Measurements from ENCODE around the gene SPATS2. TPM values are rescaled to one million over a fixed set of nuclear protein-coding genes. Genes with fewer than 3 reads are reported as not detected.
"Not testable (repeated sequence)": the region's sequence is repeated elsewhere in the genome, so short reads cannot be mapped to it uniquely, and the experiment has no call there.

SPATS2 gene
- total RNA-seq, 1 donor from 2014 or later: 16.2 TPM

DNA sequence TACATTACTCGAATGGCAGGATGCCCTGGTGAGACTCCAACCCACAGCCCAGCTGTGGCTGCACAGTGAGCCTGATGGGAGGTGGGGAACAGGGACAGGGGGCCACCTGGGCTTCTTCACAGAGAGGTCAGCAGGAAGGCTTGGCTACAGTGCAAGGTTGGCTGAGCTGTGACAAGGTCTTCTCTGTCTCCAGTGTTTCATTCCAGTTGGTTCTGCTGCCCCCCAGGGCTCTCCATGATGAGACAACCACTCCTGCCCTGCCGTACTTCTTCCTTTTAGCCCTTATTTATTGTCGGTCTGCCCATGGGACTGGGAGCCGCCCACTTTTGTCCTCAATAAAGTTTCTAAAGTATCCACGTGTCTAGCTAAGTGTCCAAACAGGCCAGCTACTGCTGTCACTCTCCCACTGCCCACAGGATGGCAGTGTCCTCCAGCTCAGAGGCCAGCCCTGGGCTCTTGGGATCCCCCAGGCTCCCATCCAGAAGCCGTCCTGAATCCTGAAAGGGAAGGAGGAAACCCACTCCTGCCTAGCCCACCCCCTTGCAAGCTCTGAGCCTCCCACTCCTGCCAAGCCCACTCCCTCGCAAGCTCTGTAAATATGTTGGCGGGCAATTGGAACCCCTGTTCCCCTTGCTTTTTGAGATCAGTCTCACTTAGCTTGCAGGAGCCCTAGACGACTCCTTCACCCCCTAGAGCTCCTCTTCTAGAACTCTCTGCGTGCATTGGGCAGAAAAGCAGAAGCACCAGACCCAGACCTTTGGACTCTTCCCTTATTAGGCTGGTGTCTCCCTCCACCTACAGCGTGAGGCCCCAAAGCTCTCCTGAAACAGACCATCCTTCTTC lies 35.7 kb upstream of the SPATS2 start:
- H3K9me3 Mint-ChIP-seq: no peaks in the 10 kb centered on the region
- H3K27me3 Mint-ChIP-seq: peaks cover 36% of the 10 kb centered on the region
- H3K4me1 Mint-ChIP-seq: peaks cover 9% of the 10 kb centered on the region
- no peak for DNase-seq
- intact Hi-C loops (cut with micrococcal nuclease): loop anchor here (1.0 kb wide), 1 partner anchor 34 kb away; no protein-coding TSS in a partner anchor
- H3K4me3 Mint-ChIP-seq: no peak overlapping the region
- H3K27ac Mint-ChIP-seq: no peak overlapping the region
- H3K36me3 Mint-ChIP-seq (ENCODE audit: low read depth): peaks cover 39% of the 10 kb centered on the region

DNA sequence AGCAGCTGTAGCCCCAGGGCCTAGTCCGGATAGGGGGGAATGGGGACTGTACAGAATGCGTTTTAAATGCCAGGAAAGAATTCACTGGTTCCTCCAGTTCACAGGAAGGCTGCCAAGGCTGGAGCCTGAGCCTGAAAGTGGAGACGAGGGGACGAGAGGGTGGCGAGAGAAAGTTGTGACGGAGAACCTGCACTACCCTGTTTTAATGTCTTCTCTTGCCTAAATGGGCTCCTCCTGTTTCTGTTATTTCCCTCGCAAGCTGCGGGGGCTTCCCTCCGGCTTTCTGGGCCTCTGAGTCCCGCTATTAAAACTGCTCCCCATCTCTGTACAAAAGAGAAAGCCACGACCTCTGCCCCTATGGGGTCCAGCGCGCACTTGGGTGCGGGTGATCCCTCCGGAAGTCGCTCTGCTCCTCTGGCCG lies 34.8 kb upstream of the SPATS2 start:
- intact Hi-C loops (cut with micrococcal nuclease): loop anchor here (1.0 kb wide), 1 partner anchor 35 kb away; no protein-coding TSS in a partner anchor
- peaks cover 16% of the 10 kb centered on the region for H3K4me1 Mint-ChIP-seq

DNA sequence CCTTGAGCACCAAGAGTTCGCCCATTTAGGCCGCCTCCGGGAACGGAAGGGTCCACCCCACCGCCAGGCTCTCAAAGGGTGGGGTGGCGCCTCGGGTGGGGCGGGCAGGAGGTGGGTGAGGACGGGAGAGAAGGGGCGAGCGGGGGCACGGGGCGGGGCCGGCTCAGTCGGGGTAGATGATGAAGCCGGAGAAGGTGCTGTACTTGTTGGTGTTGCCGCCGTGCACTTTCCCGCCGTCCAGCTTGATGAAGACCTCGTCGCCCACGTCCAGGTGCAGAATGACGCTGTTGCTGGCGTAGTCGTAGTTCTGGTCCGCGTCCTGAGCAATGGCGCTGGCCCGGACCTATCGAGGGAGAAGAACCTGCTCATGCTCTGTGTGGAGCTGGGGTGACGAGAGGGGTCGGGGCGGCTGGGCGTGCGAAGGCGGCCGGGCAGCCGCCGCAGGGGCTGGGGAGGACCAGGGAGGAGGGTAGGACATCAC lies 34.3 kb upstream of the SPATS2 start:
- Mint-ChIP-seq H3K4me3 (peak overlapping the region; percentile 26), H3K9me3 (no peaks in the 10 kb centered on the region), H3K27ac (no peak overlapping the region), H3K36me3 (ENCODE audit: low read depth) (peaks cover 30% of the 10 kb centered on the region), H3K4me1 (peaks cover 20% of the 10 kb centered on the region), H3K27me3 (peaks cover 50% of the 10 kb centered on the region)
- no peak for DNase-seq
- intact Hi-C loops (cut with micrococcal nuclease): loop anchor here (1.0 kb wide), 1 partner anchor 36 kb away; no protein-coding TSS in a partner anchor

More for the DNA sequence above, 34.8 kb upstream of the SPATS2 start:
- peaks cover 34% of the 10 kb centered on the region for H3K36me3 Mint-ChIP-seq (ENCODE audit: low read depth)
- H3K9me3 Mint-ChIP-seq: no peaks in the 10 kb centered on the region
- H3K4me3 Mint-ChIP-seq: no peak overlapping the region
- no peak for DNase-seq
- peaks cover 45% of the 10 kb centered on the region for H3K27me3 Mint-ChIP-seq
- no peak overlapping the region for H3K27ac Mint-ChIP-seq

DNA sequence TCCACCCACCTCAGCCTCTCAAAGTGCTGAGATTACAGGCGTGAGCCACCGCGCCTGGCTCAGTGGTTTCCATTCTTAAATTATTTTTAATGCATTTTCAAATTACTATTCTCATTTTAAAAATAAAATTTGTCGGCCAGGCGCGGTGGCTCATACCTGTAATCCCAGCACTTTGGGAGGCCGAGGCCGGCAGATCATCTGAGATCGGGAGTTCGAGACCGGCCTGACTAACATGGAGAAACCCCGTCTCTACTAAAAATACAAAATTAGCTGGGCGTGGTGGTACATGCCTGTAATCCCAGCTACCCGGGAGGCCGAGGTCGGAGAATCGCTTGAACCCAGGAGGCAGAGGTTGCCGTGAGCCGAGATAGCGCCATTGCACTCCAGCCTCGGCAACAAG lies 33.5 kb upstream of the SPATS2 start:
- H3K9me3 Mint-ChIP-seq; H3K4me3 Mint-ChIP-seq; intact Hi-C loops (cut with micrococcal nuclease); H3K27ac Mint-ChIP-seq; DNase-seq: not testable (repeated sequence)
- Mint-ChIP-seq H3K36me3 (ENCODE audit: low read depth) (peaks cover 29% of the 10 kb centered on the region), H3K27me3 (peaks cover 58% of the 10 kb centered on the region), H3K4me1 (peaks cover 21% of the 10 kb centered on the region)

DNA sequence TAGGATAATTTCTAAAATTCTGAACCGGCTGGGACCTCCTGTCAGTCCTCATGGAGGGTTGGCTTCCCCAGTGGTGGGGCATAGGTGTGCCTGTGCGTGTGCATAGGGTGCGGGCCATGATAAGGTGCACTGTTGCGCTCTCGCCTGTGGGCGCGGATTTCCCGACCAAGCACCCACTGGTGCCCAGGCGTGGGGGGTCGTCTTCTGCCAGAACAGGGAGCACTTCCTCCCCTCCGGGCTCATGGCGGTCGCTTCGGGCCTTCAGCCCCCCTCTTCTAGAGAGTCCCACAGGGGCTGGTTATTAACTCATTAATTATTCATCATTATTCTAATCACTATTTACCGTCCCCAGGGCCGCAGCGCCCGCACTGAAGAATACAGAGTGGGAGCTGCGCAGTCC lies 33.0 kb upstream of the SPATS2 start:
- Mint-ChIP-seq H3K9me3 (no peaks in the 10 kb centered on the region), H3K4me1 (peaks cover 21% of the 10 kb centered on the region), H3K27me3 (peaks cover 63% of the 10 kb centered on the region), H3K4me3 (no peak overlapping the region), H3K27ac (no peak overlapping the region), H3K36me3 (ENCODE audit: low read depth) (peaks cover 26% of the 10 kb centered on the region)
- no peak for DNase-seq
- intact Hi-C loops (cut with micrococcal nuclease): no loop called here

DNA sequence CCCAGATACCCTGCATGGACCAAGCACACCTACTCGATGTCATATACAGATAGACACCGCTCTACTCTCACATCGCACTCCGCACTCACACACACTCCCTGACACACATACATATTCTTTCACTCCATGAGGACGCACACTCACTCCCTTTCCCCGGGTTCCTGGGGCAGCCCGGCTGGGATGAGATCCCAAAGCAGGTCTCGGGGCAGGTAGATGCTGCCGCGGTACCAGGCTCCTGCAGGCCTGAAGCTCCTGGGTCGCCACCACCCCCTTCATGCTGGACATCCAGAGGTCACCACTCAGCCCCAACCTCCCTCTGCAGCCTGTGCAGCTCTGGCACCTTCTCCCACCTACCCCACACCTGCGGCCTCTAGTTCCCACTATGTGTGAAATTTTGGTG lies 32.6 kb upstream of the SPATS2 start:
- DNase-seq: no peak
- H3K27me3 Mint-ChIP-seq: peaks cover 67% of the 10 kb centered on the region
- no peak overlapping the region for H3K4me3 Mint-ChIP-seq
- peaks cover 21% of the 10 kb centered on the region for H3K4me1 Mint-ChIP-seq
- H3K9me3 Mint-ChIP-seq: no peaks in the 10 kb centered on the region
- intact Hi-C loops (cut with micrococcal nuclease): no loop called here
- peaks cover 22% of the 10 kb centered on the region for H3K36me3 Mint-ChIP-seq (ENCODE audit: low read depth)
- H3K27ac Mint-ChIP-seq: no peak overlapping the region

DNA sequence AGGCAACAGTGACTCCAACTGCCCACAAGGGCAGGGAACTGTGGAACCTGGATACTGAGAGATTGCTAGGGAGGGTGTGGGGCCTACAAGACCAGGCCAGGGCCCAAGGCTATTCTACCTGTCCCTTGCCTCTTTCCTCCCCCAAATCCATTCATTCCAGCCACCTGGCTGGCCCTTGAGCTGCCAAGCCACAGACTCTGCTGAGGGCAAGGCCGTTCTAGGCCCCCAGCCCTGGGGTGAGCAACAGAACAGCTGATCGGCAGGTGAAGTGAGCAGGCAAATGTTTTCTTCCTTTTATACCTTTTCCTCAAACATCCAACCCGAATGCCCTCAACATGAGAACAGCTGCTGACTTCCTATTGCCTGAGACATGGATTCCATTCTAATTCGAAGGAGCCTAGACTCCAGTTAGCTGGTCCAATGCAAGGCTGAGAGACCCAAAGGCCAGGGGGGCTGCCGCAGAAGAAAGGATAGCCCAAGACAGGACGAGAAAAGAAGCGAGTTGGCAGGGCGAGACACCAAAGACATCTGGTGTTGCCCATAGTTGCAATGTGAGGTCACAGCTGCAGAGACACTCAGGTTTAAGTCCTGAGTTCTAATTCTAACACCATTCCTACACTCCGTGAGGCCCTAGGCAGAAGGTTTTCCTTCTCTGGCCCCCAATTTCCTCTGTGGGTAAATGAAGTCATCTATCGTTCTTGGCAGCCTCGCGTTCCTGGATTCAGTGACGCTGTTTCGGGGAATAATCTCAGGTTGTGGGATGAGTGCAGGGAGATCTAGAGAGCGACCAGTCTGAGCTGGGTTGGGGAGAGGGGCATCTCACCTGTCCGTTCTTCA lies 31.9 kb upstream of the SPATS2 start:
- Mint-ChIP-seq H3K4me1 (peaks cover 21% of the 10 kb centered on the region), H3K27me3 (peaks cover 74% of the 10 kb centered on the region), H3K27ac (no peak overlapping the region), H3K36me3 (ENCODE audit: low read depth) (peaks cover 19% of the 10 kb centered on the region), H3K4me3 (peak overlapping the region; percentile 24), H3K9me3 (no peaks in the 10 kb centered on the region)
- DNase-seq: no peak
- intact Hi-C loops (cut with micrococcal nuclease): no loop called here

DNA sequence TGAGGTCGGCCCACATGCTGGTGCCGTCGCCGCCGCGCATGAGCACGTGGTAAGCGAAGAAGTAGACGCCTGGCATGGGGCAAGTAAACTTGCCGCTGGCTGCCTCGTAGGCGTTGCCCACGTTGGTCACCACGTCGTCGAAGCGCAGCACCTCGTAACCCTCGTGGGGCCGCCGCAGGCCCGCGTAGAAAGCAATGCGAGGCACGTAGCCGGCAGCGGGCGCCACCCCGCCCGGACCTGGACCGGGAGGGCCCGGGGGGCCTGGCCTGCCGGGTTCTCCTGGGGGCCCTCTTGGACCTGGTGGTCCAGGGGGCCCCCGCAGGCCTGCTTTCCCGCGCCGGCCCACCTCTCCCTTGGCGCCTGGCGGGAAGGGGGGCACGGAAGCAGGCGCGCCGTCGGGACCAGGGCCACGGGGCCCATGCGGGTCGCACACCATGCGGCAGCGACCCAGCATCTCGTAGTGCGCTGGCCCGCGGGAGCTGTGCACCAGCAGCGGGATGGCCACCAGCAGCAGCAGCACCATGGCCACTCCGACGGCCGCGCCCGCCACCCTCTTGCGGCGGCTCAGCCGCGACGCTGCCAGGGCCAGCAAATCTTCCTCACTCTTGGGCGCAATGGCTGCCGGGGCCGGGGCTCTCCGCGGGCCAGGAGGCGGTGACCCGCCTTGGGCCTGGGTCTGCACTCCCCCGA lies 31.2 kb upstream of the SPATS2 start:
- intact Hi-C loops (cut with micrococcal nuclease): no loop called here
- no peak overlapping the region for H3K27ac Mint-ChIP-seq
- H3K9me3 Mint-ChIP-seq: no peaks in the 10 kb centered on the region
- H3K4me3 Mint-ChIP-seq: no peak overlapping the region
- peaks cover 21% of the 10 kb centered on the region for H3K4me1 Mint-ChIP-seq
- peaks cover 13% of the 10 kb centered on the region for H3K36me3 Mint-ChIP-seq (ENCODE audit: low read depth)
- no peak for DNase-seq
- H3K27me3 Mint-ChIP-seq: peaks cover 81% of the 10 kb centered on the region

DNA sequence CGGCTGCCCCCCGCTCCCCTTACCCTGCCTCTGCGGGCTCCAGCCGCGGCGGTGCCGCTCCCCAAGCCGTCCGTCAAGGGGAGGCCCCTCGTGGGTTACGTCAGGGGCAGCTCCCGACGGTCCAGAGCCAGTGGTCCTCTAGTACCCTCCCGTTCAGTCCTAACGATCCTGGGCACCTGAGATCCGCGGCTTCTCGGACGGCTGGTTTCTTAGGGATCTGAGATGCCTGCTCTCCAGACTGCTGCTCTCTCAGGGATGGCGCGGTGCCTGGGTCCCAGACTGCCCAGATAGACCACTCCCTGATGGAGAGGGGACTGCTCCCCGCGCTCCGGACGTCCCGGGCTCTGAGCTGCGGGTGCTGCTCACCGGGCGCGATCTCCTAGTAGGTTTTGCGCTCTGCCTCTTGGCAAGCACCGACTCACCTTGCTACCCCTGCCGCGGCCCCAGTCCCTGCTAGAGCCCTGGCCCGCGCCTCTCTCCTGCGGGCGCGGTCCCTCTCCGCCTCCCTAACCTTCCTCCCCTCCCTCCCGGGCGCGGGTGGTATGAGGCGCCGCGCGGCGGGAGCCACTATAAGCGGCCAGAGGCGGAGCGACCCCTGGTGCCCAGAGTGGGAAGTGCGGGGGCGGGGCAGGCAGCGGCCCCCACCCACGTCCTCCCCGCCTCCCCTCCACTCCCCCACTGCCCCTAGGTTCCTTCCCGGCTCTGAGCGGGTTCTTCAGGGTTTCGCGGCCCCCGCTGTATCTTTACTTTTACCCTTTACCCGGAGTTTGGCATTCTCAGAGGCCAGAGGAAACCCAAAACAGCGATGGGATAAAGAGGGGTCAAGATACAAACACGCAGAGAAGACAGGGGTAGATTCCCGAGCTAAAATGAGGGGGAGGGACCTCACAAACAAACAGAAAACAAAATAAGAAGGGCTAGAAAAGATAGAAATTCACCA lies 30.3 kb upstream of the SPATS2 start, which contains the start of gene C1QL4:
Gene C1QL4 (minus strand): TSS at position 544 of the 940 bp plus-strand sequence. CDS start 711 bp downstream, outside the sequence.
- no peaks in the 10 kb centered on the region for H3K9me3 Mint-ChIP-seq
- H3K4me1 Mint-ChIP-seq: peaks cover 19% of the 10 kb centered on the region
- DNase-seq: peak; percentile 97
- H3K4me3 Mint-ChIP-seq: peak within 1 kb of the TSS; percentile 69
- H3K27ac Mint-ChIP-seq: no peak within 1 kb of the TSS
- H3K27me3 Mint-ChIP-seq: peaks cover 85% of the 10 kb centered on the region
- intact Hi-C loops (cut with micrococcal nuclease): loop anchor here (1.0 kb wide), 2 partner anchors 8 to 40 kb away; no protein-coding TSS in a partner anchor
- peaks cover 6% of the 10 kb centered on the region for H3K36me3 Mint-ChIP-seq (ENCODE audit: low read depth)

DNA sequence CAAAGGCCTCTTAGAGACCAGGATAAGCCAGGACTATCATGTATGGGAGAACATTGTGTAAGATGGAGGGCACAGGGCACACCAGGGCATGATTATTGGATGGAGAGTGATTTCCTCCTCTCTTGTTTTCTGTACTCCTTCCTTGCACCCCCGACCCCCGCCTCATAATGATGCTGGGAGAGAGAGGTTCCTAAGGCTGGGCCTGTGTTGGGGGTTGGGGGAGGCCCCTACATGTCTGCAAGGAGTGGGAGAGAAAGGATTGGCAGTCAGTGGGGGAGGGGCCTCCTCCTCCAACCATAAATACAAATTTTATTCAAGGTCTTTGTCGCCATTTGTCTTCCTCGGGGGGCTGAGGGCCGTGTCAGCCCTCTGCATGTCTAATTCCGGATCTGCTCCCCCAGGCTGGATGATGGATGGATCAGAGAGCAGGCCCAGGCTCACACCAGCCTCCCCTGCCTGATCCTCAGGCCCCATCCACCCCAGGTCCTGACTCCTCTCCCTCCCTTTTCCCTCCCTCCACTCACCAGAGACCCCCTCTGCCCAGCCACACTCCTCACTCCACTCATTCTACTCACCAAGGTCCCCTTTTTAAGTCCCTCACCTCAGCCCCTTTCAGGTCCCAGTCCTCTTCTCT lies 28.3 kb upstream of the SPATS2 start:
- DNase-seq: no peak
- Mint-ChIP-seq H3K27ac (no peak overlapping the region), H3K36me3 (ENCODE audit: low read depth) (no peaks in the 10 kb centered on the region), H3K27me3 (peaks cover 86% of the 10 kb centered on the region), H3K4me3 (no peak overlapping the region), H3K9me3 (no peaks in the 10 kb centered on the region), H3K4me1 (peaks cover 28% of the 10 kb centered on the region)
- intact Hi-C loops (cut with micrococcal nuclease): no loop called here

DNA sequence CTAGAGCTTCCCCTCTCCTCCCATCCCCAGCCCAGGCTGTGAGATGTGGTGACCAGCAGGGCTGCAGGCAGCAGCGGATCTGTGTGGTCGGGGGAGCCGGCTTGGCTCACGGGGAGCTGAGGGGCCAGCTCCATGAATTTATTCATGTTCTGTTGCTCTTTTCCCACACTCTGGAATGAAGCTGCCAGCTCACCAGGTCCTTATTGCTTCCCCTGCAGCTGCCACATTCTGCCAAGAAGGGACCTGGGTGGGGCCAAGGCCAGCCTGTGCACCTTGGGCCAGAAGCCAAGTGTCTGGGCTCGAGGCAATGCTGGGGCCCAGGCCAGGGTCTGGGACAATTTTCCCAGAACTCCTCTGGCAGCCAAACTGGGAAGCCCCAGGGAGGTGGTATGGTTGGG lies 27.8 kb upstream of the SPATS2 start:
- Mint-ChIP-seq H3K4me3 (no peak overlapping the region), H3K9me3 (no peaks in the 10 kb centered on the region), H3K4me1 (peaks cover 29% of the 10 kb centered on the region), H3K36me3 (ENCODE audit: low read depth) (no peaks in the 10 kb centered on the region), H3K27me3 (peaks cover 86% of the 10 kb centered on the region), H3K27ac (no peak overlapping the region)
- intact Hi-C loops (cut with micrococcal nuclease): no loop called here
- DNase-seq: no peak

Measured in activated CD4-positive, alpha-beta T cell treated with anti-CD3 and anti-CD28 coated beads, Interleukin-2, amount 10 ng/mL, durations not matched to agents 24 days and 14 days (primary cell).